C4-2B (cell line): Measurements from ENCODE around the gene SEZ6.

Experiments
- H3K27ac ChIP-seq: fragments of 450-650 bp; 2 replicates; pipeline ENCODE4 v1.5.1; 2017
- CTCF ChIP-seq: fragments of 450-650 bp; conservative IDR thresholded peaks from 2 replicates; pipeline ENCODE4 v1.5.1; 2017; ENCODE audit warnings: mild to moderate bottlenecking
- ZFX ChIP-seq: fragments of 450-650 bp; IDR thresholded peaks from 2 replicates; pipeline ENCODE4 v1.6.1; 2017

Gene SEZ6

GRCh38 chr17:29021226-29021625 lies 15.4 kb upstream of the SEZ6 start:
- no peak for TF ChIP-seq CTCF
- no peak for TF ChIP-seq ZFX
- H3K27ac ChIP-seq, result no peak overlapping the region

- no peak overlapping the region for H3K27ac ChIP-seq
- TF ChIP-seq ZFX, result no peak
- no peak for TF ChIP-seq CTCF
These were observed 14.7 kb upstream of the SEZ6 start for GRCh38 chr17:29020576-29020975.

GRCh38 chr17:29019475-29020181 lies 13.8 kb upstream of the SEZ6 start:
- H3K27ac ChIP-seq, result no peak overlapping the region

GRCh38 chr17:29018788-29019474 lies 13.1 kb upstream of the SEZ6 start:
- TF ChIP-seq ZFX (no peak), CTCF (no peak)

More at GRCh38 chr17:29019475-29020181, 13.8 kb upstream of the SEZ6 start:
- no peak for TF ChIP-seq CTCF
- TF ChIP-seq ZFX, result no peak

GRCh38 chr17:29016345-29017210 lies 10.7 kb upstream of the SEZ6 start:
- H3K27ac ChIP-seq, result no peak overlapping the region
- TF ChIP-seq ZFX, result no peak
- TF ChIP-seq CTCF, result no peak

More at GRCh38 chr17:29018788-29019474, 13.1 kb upstream of the SEZ6 start:
- no peak overlapping the region for H3K27ac ChIP-seq

GRCh38 chr17:29014716-29015115 lies 8.9 kb upstream of the SEZ6 start:
- no peak overlapping the region for H3K27ac ChIP-seq
- TF ChIP-seq ZFX, result no peak
- TF ChIP-seq CTCF, result no peak
